ENCODE measurements around the gene PLCB1.
"Not testable (repeated sequence)": the region's sequence is repeated elsewhere in the genome, so short reads cannot be mapped to it uniquely, and the experiment has no call there.

Gene PLCB1

GRCh38 chr20:8131598-8132483 is at the start of gene PLCB1:
Gene PLCB1 (plus strand): TSS chr20:8132266. CDS start chr20:8132652, 386 bp downstream.
- DNase-seq, result peak; percentile 84

- no peak for DNase-seq
Observed at GRCh38 chr20:8082989-8083388, 49.1 kb upstream of the PLCB1 start.

GRCh38 chr20:8089668-8090067 is 42.4 kb upstream of the PLCB1 start:
- DNase-seq, result no peak

GRCh38 chr20:8094415-8094818 is 37.6 kb upstream of the PLCB1 start:
- DNase-seq, result peak; percentile 28

GRCh38 chr20:8094850-8095249 is 37.2 kb upstream of the PLCB1 start:
- peak; percentile 28 for DNase-seq

- no peak for DNase-seq
Observed at GRCh38 chr20:8095648-8096572, 36.2 kb upstream of the PLCB1 start.

GRCh38 chr20:8097307-8097706 is 34.8 kb upstream of the PLCB1 start:
- no peak for DNase-seq

GRCh38 chr20:8104252-8104651 is 27.8 kb upstream of the PLCB1 start:
- DNase-seq, result no peak

- DNase-seq, result not testable (repeated sequence)
Observed at GRCh38 chr20:8114612-8115011, 17.5 kb upstream of the PLCB1 start.

- no peak for DNase-seq
Observed at GRCh38 chr20:8115436-8115835, 16.6 kb upstream of the PLCB1 start.

GRCh38 chr20:8116067-8116811 is 15.8 kb upstream of the PLCB1 start:
- DNase-seq, result no peak

- DNase-seq, result no peak
Observed at GRCh38 chr20:8117636-8118035, 14.4 kb upstream of the PLCB1 start.

GRCh38 chr20:8118039-8118438 is 14.0 kb upstream of the PLCB1 start:
- no peak for DNase-seq

GRCh38 chr20:8118760-8119159 is 13.3 kb upstream of the PLCB1 start:
- no peak for DNase-seq

GRCh38 chr20:8121666-8122065 is 10.4 kb upstream of the PLCB1 start:
- no peak for DNase-seq

GRCh38 chr20:8124639-8125038 is 7.4 kb upstream of the PLCB1 start:
- no peak for DNase-seq

GRCh38 chr20:8126181-8126580 is 5.9 kb upstream of the PLCB1 start:
- no peak for DNase-seq

- no peak for DNase-seq
Observed at GRCh38 chr20:8126841-8127378, 5.2 kb upstream of the PLCB1 start.

GRCh38 chr20:8127553-8128255 is 4.4 kb upstream of the PLCB1 start:
- DNase-seq, result no peak

- no peak for DNase-seq
Observed at GRCh38 chr20:8128291-8129060, 3.6 kb upstream of the PLCB1 start.

All from NCI-H510A treated with DMSO at 0.1 percent for 48 hours (cell line).